Measurements from ENCODE around the gene DAAM2. TPM values are rescaled to one million over a fixed set of nuclear protein-coding genes. Genes with fewer than 3 reads are reported as not detected.
A peak's percentile ranks its signal among the peaks of the same experiment; 100 is the strongest.

DAAM2 gene
- total RNA-seq, 1 donor from 2014 or later, result 87.2 TPM

- TF ChIP-seq, protein P1, sequence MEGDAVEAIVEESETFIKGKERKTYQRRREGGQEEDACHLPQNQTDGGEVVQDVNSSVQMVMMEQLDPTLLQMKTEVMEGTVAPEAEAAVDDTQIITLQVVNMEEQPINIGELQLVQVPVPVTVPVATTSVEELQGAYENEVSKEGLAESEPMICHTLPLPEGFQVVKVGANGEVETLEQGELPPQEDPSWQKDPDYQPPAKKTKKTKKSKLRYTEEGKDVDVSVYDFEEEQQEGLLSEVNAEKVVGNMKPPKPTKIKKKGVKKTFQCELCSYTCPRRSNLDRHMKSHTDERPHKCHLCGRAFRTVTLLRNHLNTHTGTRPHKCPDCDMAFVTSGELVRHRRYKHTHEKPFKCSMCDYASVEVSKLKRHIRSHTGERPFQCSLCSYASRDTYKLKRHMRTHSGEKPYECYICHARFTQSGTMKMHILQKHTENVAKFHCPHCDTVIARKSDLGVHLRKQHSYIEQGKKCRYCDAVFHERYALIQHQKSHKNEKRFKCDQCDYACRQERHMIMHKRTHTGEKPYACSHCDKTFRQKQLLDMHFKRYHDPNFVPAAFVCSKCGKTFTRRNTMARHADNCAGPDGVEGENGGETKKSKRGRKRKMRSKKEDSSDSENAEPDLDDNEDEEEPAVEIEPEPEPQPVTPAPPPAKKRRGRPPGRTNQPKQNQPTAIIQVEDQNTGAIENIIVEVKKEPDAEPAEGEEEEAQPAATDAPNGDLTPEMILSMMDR (IDR thresholded peaks at IDR 0.05), result no peak
- no peaks in the 10 kb centered on the region for H3K27me3 Mint-ChIP-seq (ENCODE audit: unreplicated experiment)
- H3K36me3 Mint-ChIP-seq (ENCODE audit: unreplicated experiment), result peaks cover 22% of the 10 kb centered on the region
- no peak overlapping the region for H3K4me3 Mint-ChIP-seq (ENCODE audit: unreplicated experiment)
- DNase-seq (ENCODE audit: extremely low spot score, unreplicated experiment), result no peak
- H3K9me3 Mint-ChIP-seq (ENCODE audit: unreplicated experiment), result no peaks in the 10 kb centered on the region
- no peak overlapping the region for H3K27ac Mint-ChIP-seq (ENCODE audit: unreplicated experiment)
- peaks cover 58% of the 10 kb centered on the region for H3K4me1 Mint-ChIP-seq (ENCODE audit: unreplicated experiment)
These were observed 23.2 kb downstream of the DAAM2 start for GRCh38 chr6:39815356-39815755.

- no peaks in the 10 kb centered on the region for H3K27me3 Mint-ChIP-seq (ENCODE audit: unreplicated experiment)
- H3K27ac Mint-ChIP-seq (ENCODE audit: unreplicated experiment), result peak overlapping the region; percentile 27
- TF ChIP-seq, protein P1 (IDR thresholded peaks at IDR 0.05), result no peak
- no peaks in the 10 kb centered on the region for H3K9me3 Mint-ChIP-seq (ENCODE audit: unreplicated experiment)
- peaks cover 21% of the 10 kb centered on the region for H3K36me3 Mint-ChIP-seq (ENCODE audit: unreplicated experiment)
- H3K4me3 Mint-ChIP-seq (ENCODE audit: unreplicated experiment), result no peak overlapping the region
- no peak for DNase-seq (ENCODE audit: extremely low spot score, unreplicated experiment)
- peaks cover 55% of the 10 kb centered on the region for H3K4me1 Mint-ChIP-seq (ENCODE audit: unreplicated experiment)
These were observed 24.6 kb downstream of the DAAM2 start for GRCh38 chr6:39816747-39817146.

DNA sequence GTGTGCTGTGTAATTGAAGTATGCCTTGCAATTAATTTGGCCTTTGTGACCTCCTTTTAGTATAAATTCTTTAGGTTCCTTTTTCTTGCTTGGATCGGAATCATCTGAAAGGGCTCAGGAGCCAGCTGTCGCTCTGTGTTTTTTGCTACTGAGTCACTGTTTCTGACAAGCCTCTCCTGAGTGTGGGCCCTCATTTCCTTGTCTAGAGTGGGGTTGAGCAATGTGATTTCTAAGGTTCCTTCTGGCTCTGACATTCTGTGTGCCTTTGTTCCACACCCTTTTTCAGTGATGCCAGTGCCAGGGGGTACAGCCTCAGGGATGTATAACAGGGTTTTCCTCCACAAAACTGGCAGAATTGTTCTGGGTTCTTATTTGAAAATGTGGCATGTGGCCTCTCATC, 26.5 kb downstream of the DAAM2 start:
- H3K4me1 Mint-ChIP-seq (ENCODE audit: unreplicated experiment), result peaks cover 56% of the 10 kb centered on the region
- H3K27ac Mint-ChIP-seq (ENCODE audit: unreplicated experiment), result peak overlapping the region; percentile 35
- TF ChIP-seq, protein P1 (IDR thresholded peaks at IDR 0.05), result no peak
- DNase-seq (ENCODE audit: extremely low spot score, unreplicated experiment), result no peak
- no peaks in the 10 kb centered on the region for H3K27me3 Mint-ChIP-seq (ENCODE audit: unreplicated experiment)
- no peaks in the 10 kb centered on the region for H3K9me3 Mint-ChIP-seq (ENCODE audit: unreplicated experiment)
- peaks cover 21% of the 10 kb centered on the region for H3K36me3 Mint-ChIP-seq (ENCODE audit: unreplicated experiment)
- no peak overlapping the region for H3K4me3 Mint-ChIP-seq (ENCODE audit: unreplicated experiment)

DNA sequence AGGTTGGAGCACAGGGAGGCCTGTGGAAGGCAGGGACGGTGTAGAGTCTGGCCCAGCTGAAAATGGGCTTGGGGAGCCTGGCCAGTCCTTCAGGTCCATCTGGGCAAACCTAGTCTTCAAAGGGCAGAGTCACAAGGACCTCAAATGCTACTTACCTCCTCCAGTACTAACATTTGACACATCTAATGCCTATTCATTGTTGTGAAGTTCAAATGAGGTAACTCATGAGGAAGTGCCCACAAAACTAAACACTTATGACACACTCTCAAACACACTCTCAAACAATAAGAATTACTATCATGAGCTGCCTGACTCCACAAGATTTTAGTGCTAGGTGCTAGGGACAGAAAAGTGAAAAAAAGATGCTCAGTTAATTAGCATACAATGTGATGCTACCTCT, 27.1 kb downstream of the DAAM2 start:
- no peak for DNase-seq (ENCODE audit: extremely low spot score, unreplicated experiment)
- Mint-ChIP-seq H3K4me1 (ENCODE audit: unreplicated experiment) (peaks cover 58% of the 10 kb centered on the region), H3K27me3 (ENCODE audit: unreplicated experiment) (no peaks in the 10 kb centered on the region), H3K36me3 (ENCODE audit: unreplicated experiment) (peaks cover 23% of the 10 kb centered on the region), H3K27ac (ENCODE audit: unreplicated experiment) (peak overlapping the region; percentile 35), H3K9me3 (ENCODE audit: unreplicated experiment) (no peaks in the 10 kb centered on the region), H3K4me3 (ENCODE audit: unreplicated experiment) (no peak overlapping the region)
- TF ChIP-seq, protein P1 (IDR thresholded peaks at IDR 0.05), result no peak

GRCh38 chr6:39819676-39820075, 27.5 kb downstream of the DAAM2 start:
- Mint-ChIP-seq H3K27me3 (ENCODE audit: unreplicated experiment) (no peaks in the 10 kb centered on the region), H3K4me3 (ENCODE audit: unreplicated experiment) (no peak overlapping the region), H3K4me1 (ENCODE audit: unreplicated experiment) (peaks cover 60% of the 10 kb centered on the region), H3K36me3 (ENCODE audit: unreplicated experiment) (peaks cover 22% of the 10 kb centered on the region), H3K9me3 (ENCODE audit: unreplicated experiment) (no peaks in the 10 kb centered on the region), H3K27ac (ENCODE audit: unreplicated experiment) (no peak overlapping the region)
- no peak for DNase-seq (ENCODE audit: extremely low spot score, unreplicated experiment)
- TF ChIP-seq, protein P1 (IDR thresholded peaks at IDR 0.05), result no peak
